Cardiac fibroblast (primary cell): ENCODE data around the gene RAP2B.

Source experiments
- DNase-seq, 2 donors: peaks; one replicate each; pipeline versions ENCODE4 v3.0.0 to v3.0.0-alpha.2; 2010; ENCODE audit warnings: low read depth in 2 of 2
- H3K4me3 ChIP-seq, 2 donors: replicated peaks in 1 of 2; 1 replicate in 1 of 2; 2 replicates in 1 of 2; pipeline ENCODE4 v1.5.1; 2011; ENCODE audit warnings: low read depth in 2 of 2, low read length in 2 of 2, mild to moderate bottlenecking in 2 of 2, moderate library complexity in 1 of 2
- TF ChIP-seq, protein P1 (sequence below): IDR thresholded peaks from one replicate; pipeline ENCODE4 v1.5.1; 2011; ENCODE audit warnings: low read depth, mild to moderate bottlenecking, low read length, inconsistent platforms

Gene RAP2B

DNA sequence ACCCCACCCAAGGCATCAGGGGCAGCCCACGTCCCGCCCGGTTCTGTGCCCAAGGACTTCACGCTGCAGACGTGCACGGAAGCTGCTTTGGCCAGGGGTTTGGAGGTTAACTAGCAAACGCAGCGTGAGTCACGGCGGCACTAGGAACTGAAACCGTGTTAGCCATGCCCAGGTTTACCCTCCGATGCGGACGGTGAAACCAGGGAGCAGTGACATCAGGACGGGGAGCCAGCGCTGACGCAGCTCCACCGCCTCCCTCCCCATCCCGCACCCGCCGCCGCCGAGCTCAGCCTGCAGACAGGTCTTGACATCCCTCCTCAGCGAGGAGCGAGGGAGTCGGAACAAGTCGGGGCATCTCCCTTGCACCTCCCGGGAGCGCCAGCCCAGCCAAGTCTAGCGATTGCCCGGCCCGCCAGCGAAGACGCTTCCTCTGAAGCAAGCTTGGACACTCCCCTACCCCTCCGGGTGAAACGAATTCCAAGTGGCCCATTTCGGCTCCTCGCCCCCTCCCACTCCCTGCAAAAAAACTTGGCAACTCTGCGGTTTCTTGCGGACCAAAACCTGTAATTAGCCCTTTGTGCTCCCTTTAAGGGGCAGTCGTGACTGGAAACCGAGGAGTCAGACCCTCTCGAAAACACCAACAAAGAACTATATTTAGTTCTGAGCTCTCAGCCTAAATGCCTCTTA is 1.4 kb upstream of the RAP2B start:
- H3K4me3 ChIP-seq: peak overlapping the region; percentile 85 to 93
- peak; percentile 88 to 92 for DNase-seq
- TF ChIP-seq, protein P1, sequence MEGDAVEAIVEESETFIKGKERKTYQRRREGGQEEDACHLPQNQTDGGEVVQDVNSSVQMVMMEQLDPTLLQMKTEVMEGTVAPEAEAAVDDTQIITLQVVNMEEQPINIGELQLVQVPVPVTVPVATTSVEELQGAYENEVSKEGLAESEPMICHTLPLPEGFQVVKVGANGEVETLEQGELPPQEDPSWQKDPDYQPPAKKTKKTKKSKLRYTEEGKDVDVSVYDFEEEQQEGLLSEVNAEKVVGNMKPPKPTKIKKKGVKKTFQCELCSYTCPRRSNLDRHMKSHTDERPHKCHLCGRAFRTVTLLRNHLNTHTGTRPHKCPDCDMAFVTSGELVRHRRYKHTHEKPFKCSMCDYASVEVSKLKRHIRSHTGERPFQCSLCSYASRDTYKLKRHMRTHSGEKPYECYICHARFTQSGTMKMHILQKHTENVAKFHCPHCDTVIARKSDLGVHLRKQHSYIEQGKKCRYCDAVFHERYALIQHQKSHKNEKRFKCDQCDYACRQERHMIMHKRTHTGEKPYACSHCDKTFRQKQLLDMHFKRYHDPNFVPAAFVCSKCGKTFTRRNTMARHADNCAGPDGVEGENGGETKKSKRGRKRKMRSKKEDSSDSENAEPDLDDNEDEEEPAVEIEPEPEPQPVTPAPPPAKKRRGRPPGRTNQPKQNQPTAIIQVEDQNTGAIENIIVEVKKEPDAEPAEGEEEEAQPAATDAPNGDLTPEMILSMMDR: no peak

DNA sequence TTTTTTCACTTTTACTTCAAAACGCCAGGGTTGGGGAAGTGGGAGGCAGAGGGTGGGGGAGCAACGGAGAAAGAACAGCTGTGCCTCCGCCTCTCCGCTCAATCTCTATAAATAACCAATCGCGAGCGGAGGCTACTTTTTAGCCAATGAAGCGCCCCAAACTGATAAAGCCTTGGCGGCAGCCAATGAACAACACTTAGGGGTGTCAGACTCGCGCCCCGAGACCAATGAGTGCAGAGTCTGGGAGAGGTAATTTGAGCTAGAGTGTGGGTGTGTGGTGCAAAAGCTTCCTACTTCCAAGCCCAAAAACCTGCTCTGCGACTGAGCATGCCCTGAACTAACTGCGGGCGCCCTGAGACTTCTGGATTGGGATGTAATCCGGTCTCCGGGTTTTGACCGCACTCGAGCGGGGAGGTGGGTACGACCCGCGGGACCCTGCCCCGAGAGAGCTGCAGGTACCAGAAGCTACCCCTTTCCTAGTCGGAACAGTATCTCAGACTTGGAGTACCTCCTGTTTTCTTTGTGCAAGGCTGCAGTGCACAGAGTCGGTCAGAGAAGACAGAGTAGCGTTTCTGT is 800 bp upstream of the RAP2B start:
- TF ChIP-seq, protein P1: no peak
- peak; percentile 100 for DNase-seq

DNA sequence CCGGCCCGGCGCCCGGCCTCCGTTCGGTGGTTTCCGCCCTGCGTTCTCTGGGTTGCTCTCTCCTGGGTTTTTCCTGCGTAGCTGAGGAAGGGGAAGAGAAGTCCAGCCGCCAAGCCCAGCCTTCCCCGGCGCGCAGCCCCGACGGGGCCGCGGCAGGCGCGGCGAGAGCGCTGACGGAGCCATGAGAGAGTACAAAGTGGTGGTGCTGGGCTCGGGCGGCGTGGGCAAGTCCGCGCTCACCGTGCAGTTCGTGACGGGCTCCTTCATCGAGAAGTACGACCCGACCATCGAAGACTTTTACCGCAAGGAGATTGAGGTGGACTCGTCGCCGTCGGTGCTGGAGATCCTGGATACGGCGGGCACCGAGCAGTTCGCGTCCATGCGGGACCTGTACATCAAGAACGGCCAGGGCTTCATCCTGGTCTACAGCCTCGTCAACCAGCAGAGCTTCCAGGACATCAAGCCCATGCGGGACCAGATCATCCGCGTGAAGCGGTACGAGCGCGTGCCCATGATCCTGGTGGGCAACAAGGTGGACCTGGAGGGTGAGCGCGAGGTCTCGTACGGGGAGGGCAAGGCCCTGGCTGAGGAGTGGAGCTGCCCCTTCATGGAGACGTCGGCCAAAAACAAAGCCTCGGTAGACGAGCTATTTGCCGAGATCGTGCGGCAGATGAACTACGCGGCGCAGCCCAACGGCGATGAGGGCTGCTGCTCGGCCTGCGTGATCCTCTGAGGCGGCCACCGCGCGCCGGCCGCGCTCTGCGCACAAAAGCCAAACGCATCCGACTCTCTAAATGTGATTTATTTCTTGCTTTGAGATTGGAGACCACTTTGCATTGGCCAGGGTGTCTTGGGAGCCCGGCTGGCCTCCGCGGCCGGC is 727 bp downstream of the RAP2B start:
- TF ChIP-seq, protein P1: no peak
- peak; percentile 46 to 53 for DNase-seq
- peak overlapping the region; percentile 87 to 93 for H3K4me3 ChIP-seq

More for the DNA sequence above, 800 bp upstream of the RAP2B start:
- H3K4me3 ChIP-seq: peak overlapping the region; percentile 85 to 93

DNA sequence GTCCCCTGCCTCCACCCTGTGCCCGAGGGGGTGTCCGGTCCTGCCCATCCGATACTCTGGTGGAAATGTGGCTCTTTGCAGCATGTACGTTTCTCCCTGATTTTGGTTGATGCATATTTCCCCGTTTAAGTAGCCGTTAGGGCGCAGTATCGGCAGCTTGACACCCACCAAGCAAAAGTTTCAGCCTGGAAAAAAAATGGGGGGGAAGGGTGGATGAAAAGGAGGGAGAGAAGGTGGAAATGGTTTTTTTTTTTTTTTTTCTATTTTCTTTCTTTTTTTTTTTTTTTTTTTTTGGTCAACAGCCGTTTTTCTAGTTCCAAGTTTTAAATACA is 1.3 kb downstream of the RAP2B start:
- peak overlapping the region; percentile 87 to 93 for H3K4me3 ChIP-seq
- TF ChIP-seq, protein P1: no peak
- DNase-seq: peak; percentile 45 to 55

DNA sequence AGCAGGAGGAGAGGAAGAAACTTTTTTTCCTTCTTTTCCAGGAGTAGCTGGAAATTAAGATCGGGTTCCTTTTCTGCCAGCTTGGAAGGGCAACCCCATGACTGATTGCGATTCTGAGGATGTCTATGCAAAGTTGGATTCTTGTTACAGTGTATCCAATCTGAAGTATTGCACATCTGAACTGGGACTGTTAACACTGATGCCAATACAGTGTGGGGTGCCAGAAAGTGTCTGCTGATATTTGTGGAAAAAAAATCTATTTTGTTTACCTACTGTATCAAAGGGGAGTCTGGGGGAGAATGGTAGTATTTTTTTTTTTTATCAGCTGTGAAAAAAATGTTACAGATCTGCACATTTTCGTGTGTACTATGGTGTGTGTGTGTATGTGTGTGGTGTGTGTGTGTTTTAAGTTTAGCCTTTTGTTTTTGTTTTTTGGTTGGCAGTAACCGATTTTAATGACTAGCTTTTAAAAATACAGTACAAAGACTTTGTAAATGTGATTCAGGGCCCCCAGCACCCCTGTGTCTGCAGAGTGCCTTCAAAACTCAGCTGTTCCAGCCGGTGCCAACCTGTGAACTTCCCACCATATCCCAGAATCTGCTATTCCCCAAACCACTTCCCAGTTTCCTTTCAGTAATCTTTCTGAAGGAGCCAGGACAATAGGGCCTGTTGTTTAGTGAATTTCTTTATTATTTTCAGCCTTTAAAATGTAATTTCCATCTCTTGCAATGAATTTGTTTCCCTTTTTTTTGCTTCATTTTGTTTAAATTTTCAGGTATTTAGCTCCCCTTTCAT is 1.9 kb downstream of the RAP2B start:
- H3K4me3 ChIP-seq: peak overlapping the region; percentile 87 to 93
- peak; percentile 22 to 28 for DNase-seq
- TF ChIP-seq, protein P1: no peak

DNA sequence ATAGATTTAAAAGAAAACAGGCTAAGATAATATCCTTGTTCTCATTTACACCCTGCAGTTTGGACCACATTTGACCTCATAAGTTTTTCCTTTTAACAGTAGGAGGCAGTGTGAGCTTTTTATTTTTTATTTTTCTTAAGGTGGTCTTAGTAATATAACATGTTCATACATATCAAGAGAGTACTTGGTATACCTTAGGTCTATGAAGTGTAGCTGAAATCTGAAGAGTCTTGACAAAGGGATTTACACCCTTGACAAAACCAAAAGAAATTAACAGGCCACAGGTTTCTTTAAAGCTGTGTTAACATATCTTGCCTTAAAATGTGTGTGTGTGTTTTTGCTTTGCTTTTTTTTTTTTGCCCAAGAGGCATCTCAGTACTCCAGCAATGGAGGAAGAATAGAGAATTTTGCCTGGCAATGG is 3.2 kb downstream of the RAP2B start:
- peak overlapping the region in 1 of 2 donors; percentile 93 for H3K4me3 ChIP-seq
- TF ChIP-seq, protein P1: peak; percentile 24
- DNase-seq: peak; percentile 53 to 63
